K562 (cell line): Measurements from ENCODE around the gene XPOT. TPM values are rescaled to one million over a fixed set of nuclear protein-coding genes. Genes with fewer than 3 reads are reported as not detected.

Source experiments
- CBFB ChIP-seq: sonication (generic); formaldehyde crosslinking; IDR thresholded peaks from 2 replicates; pipeline ENCODE4 v1.4.0; 2020; ENCODE audit warnings: mild to moderate bottlenecking, missing genetic modification reagents
- DNMT1 ChIP-seq: fragments of 450-650 bp; IDR thresholded peaks from 2 replicates; pipeline ENCODE4 v1.6.1; 2016; ENCODE audit warnings: antibody characterized with exemption, mild to moderate bottlenecking
- GMEB1 ChIP-seq: fragments of 250-450 bp; sonication (Bioruptor Pico); IDR thresholded peaks from 2 replicates; pipeline ENCODE4 v1.4.0; 2020; ENCODE audit warnings: mild to moderate bottlenecking
- GTF2F1 ChIP-seq: IDR thresholded peaks from 2 replicates; pipeline ENCODE4 v1.6.1; 2011; ENCODE audit warnings: low read depth, low read length, improper control_type of control experiment
- HNRNPL ChIP-seq: fragments of 200-400 bp; formaldehyde crosslinking; IDR thresholded peaks from 2 replicates; pipeline ENCODE4 v1.6.1; 2017; ENCODE audit warnings: low read depth, mild to moderate bottlenecking, low read length
- NFIC ChIP-seq: fragments of 450-650 bp; IDR thresholded peaks from 2 replicates; pipeline ENCODE4 v1.6.1; 2017; ENCODE audit warnings: mild to moderate bottlenecking, inconsistent platforms
- NUFIP1 ChIP-seq: fragments of 450-650 bp; IDR thresholded peaks from 2 replicates; pipeline ENCODE4 v1.6.1; 2018; ENCODE audit not compliant: partially characterized antibody
- POLR2AphosphoS5 ChIP-seq: IDR thresholded peaks from 2 replicates; pipeline ENCODE4 v1.6.1; 2011; ENCODE audit warnings: mild to moderate bottlenecking, low read depth, low read length, moderate library complexity; ENCODE audit not compliant: control insufficient read depth, insufficient read depth
- REST ChIP-seq, 2 experiments: fragments of 450-650 bp; formaldehyde crosslinking in 1 of 2; IDR thresholded peaks; 2 replicates each; pipeline versions ENCODE4 v1.4.0 to v1.6.1; 2014 to 2020; ENCODE audit warnings: mild to moderate bottlenecking in 2 of 2, borderline replicate concordance in 1 of 2, low read depth in 1 of 2
- SNRNP70 ChIP-seq: fragments of 200-400 bp; formaldehyde crosslinking; optimal IDR thresholded peaks from 2 replicates; pipeline ENCODE3; 2017; ENCODE audit warnings: low read depth, low read length
- SRSF7 ChIP-seq: fragments of 200-400 bp; formaldehyde crosslinking; optimal IDR thresholded peaks from 2 replicates; pipeline ENCODE3; 2017; ENCODE audit warnings: mild to moderate bottlenecking, low read depth, low read length
- TAF15 ChIP-seq: fragments of 200-400 bp; formaldehyde crosslinking; IDR thresholded peaks from 2 replicates; pipeline ENCODE4 v1.6.1; 2017; ENCODE audit warnings: mild to moderate bottlenecking, low read depth, low read length, moderate library complexity
- ZNF778 ChIP-seq: fragments of 450-650 bp; formaldehyde crosslinking; IDR thresholded peaks from 2 replicates; pipeline ENCODE4 v1.4.0; 2020; ENCODE audit warnings: mild to moderate bottlenecking, moderate library complexity
- ZNF830 ChIP-seq: fragments of 250-450 bp; sonication (Bioruptor Pico); IDR thresholded peaks from 2 replicates; pipeline ENCODE4 v1.5.0; 2021; ENCODE audit warnings: mild to moderate bottlenecking
- polyA plus RNA-seq, 8 experiments: library from polyadenylated mRNA; depleted of rRNA in 4 of 8; stranded (reverse) in 5 of 8; unstranded in 3 of 8; fragments of >200 nt; fragmentation: Nextera tagmentation in 2 of 8; fragmentation: Illumina TruSeq in 1 of 8; extraction: Ambion mirVana in 2 of 8; extraction: Trizol in 1 of 8; gene quantifications; 2 replicates each; pipeline versions ENCODE4 v1.2.1 to v1.2.3, GENCODE V29; 2011 to 2014; ENCODE audit warnings: inconsistent platforms in 1 of 8, missing spikeins in 1 of 8
- total RNA-seq, 7 experiments: library from RNA; depleted of rRNA in 6 of 7; stranded (reverse); fragments of >200 nt in 6 of 7; fragmentation: Illumina TruSeq in 2 of 7; extraction: Trizol in 2 of 7; gene quantifications; 2 replicates each; pipeline versions ENCODE4 v1.2.1 to v1.2.3, GENCODE V29; 2011 to 2021; ENCODE audit warnings: low replicate concordance in 1 of 7
- TF ChIP-seq, protein P1 (sequence below): fragments of 250-450 bp; sonication (Bioruptor Pico); IDR thresholded peaks from 2 replicates; pipeline ENCODE4 v1.8.0; 2021; ENCODE audit warnings: borderline replicate concordance, mild to moderate bottlenecking, moderate library complexity; ENCODE audit not compliant: poor library complexity, severe bottlenecking
- TF ChIP-seq, protein P2 (sequence below): sonication (generic); formaldehyde crosslinking; IDR thresholded peaks from 2 replicates; pipeline ENCODE4 v1.8.1; 2022; ENCODE audit warnings: missing genetic modification reagents

XPOT gene
- total and polyA plus RNA-seq, 9 of the 15 experiments (the other 6 are each of a cell fraction or from before 2014, with no cell fraction given): 26.2 to 192 (median 102) TPM

- TF ChIP-seq, protein P1, sequence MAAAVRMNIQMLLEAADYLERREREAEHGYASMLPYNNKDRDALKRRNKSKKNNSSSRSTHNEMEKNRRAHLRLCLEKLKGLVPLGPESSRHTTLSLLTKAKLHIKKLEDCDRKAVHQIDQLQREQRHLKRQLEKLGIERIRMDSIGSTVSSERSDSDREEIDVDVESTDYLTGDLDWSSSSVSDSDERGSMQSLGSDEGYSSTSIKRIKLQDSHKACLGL: no peak
- TF ChIP-seq GTF2F1 (no peak), NFIC (peak; percentile 3; the same call in 1 of the 2 replicates), TAF15 (no peak), REST (IDR thresholded peaks at IDR 0.05; ENCODE audit: borderline replicate concordance) (peak; percentile 84), REST (CRISPR knock-in tag; IDR thresholded peaks at IDR 0.05; ENCODE audit: low read depth) (0 out of 2 replicates have a peak, but pooled peaks have one; percentile 42), ZNF830 (CRISPR knock-in tag) (0 out of 2 replicates have a peak, but pooled peaks have one; percentile 71), ZNF778 (no peak), POLR2AphosphoS5 (peak; percentile 50), HNRNPL (no peak), GMEB1 (peak; percentile 63), CBFB (CRISPR knock-in tag) (no peak), NUFIP1 (no peak), SNRNP70 (no peak), DNMT1 (no peak), SRSF7 (no peak)
- TF ChIP-seq, protein P2, sequence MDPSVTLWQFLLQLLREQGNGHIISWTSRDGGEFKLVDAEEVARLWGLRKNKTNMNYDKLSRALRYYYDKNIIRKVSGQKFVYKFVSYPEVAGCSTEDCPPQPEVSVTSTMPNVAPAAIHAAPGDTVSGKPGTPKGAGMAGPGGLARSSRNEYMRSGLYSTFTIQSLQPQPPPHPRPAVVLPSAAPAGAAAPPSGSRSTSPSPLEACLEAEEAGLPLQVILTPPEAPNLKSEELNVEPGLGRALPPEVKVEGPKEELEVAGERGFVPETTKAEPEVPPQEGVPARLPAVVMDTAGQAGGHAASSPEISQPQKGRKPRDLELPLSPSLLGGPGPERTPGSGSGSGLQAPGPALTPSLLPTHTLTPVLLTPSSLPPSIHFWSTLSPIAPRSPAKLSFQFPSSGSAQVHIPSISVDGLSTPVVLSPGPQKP (CRISPR knock-in tag): no peak
These were observed 47.7 kb downstream of the XPOT start, which contains the start of gene TBK1 (continued) for GRCh38 chr12:64451687-64452558.
